HG02678 (cell line): ENCODE results near the gene PCSK1.
A peak's percentile ranks its signal among the peaks of the same experiment; 100 is the strongest.
"Not testable (repeated sequence)": the region's sequence is repeated elsewhere in the genome, so short reads cannot be mapped to it uniquely, and the experiment has no call there.

Experiments
- ATAC-seq: cut with Tn5 transposase; IDR thresholded peaks from one replicate; pipeline ENCODE4 v1.9.1; 2021; ENCODE audit warnings: mild to moderate bottlenecking, moderate library complexity; ENCODE audit not compliant: unreplicated experiment

PCSK1 gene

GRCh38 chr5:96374653-96375052 lies 58.4 kb downstream of the PCSK1 start:
- ATAC-seq: no peak

- no peak for ATAC-seq
Observed at GRCh38 chr5:96373381-96373733, 59.7 kb downstream of the PCSK1 start.

GRCh38 chr5:96372726-96373380 lies 60.2 kb downstream of the PCSK1 start:
- no peak for ATAC-seq

GRCh38 chr5:96370976-96371375 lies 62.1 kb downstream of the PCSK1 start:
- no peak for ATAC-seq

GRCh38 chr5:96367337-96367736 lies 65.7 kb downstream of the PCSK1 start:
- ATAC-seq: not testable (repeated sequence)

- no peak for ATAC-seq
Observed at GRCh38 chr5:96354237-96354636, 78.8 kb downstream of the PCSK1 start.

- ATAC-seq: no peak
Observed at GRCh38 chr5:96353220-96353619, 79.8 kb downstream of the PCSK1 start.

GRCh38 chr5:96350678-96351077 lies 82.4 kb downstream of the PCSK1 start:
- no peak for ATAC-seq

GRCh38 chr5:96348536-96348935 lies 84.5 kb downstream of the PCSK1 start:
- no peak for ATAC-seq

- ATAC-seq: no peak
Observed at GRCh38 chr5:96347502-96348292, 85.4 kb downstream of the PCSK1 start.

- ATAC-seq: peak; percentile 93
Observed at GRCh38 chr5:96344678-96345577, 88.1 kb downstream of the PCSK1 start.

- ATAC-seq: no peak
Observed at GRCh38 chr5:96343094-96343493, 90.0 kb downstream of the PCSK1 start.

- ATAC-seq: no peak
Observed at GRCh38 chr5:96342581-96342980, 90.5 kb downstream of the PCSK1 start.
